Panc1 (cell line): ENCODE results near the gene LRMDA. TPM values are rescaled to one million over a fixed set of nuclear protein-coding genes. Genes with fewer than 3 reads are reported as not detected.

Source experiments
- ATAC-seq: fragments of 200-7000 bp; cut with Tn5 transposase; 2 replicates; pipeline ENCODE4 v1.9.1; 2020; ENCODE audit warnings: mild to moderate bottlenecking, moderate library complexity
- BruUV-seq: library from RNA; stranded (reverse); fragments of 400-500 nt; replicated peaks from 2 replicates; lab custom pipeline; 2021; lab: Mats Ljungman, UMichigan
- CTCF ChIA-PET: fragments of 300-600 bp; sonication (Branson Sonifier 250); formaldehyde crosslinking; loops from one replicate; lab custom pipeline; 2022; ENCODE audit warnings: antibody characterized with exemption; lab: Charles Lee
- POLR2A ChIA-PET: fragments of 300-600 bp; sonication (Branson Sonifier 250); formaldehyde crosslinking; loops from one replicate; lab custom pipeline; 2022; ENCODE audit warnings: antibody characterized with exemption; lab: Charles Lee
- DNase-seq: peaks from one replicate; pipeline ENCODE4 v3.0.0-alpha.2; 2010; ENCODE audit warnings: low read depth, low spot score
- H3K27ac ChIP-seq: 2 replicates; pipeline ENCODE4 v1.5.1; 2011; ENCODE audit warnings: mild to moderate bottlenecking, low read length, inconsistent platforms
- H3K27me3 ChIP-seq: fragments of 200-500 bp; sonication (Bioruptor generic); 2 replicates; pipeline ENCODE4 v1.6.0; 2014; ENCODE audit warnings: low read length, inconsistent platforms; ENCODE audit not compliant: control insufficient read depth, insufficient read depth
- H3K36me3 ChIP-seq: fragments of 200-500 bp; sonication (Bioruptor generic); 2 replicates; pipeline ENCODE4 v1.5.1; 2014; ENCODE audit warnings: inconsistent platforms, mild to moderate bottlenecking, low read length, moderate library complexity; ENCODE audit not compliant: control insufficient read depth, insufficient read depth
- H3K4me1 ChIP-seq: 2 replicates; pipeline ENCODE4 v1.5.1; 2011; ENCODE audit warnings: inconsistent platforms, mild to moderate bottlenecking, low read length, moderate library complexity; ENCODE audit not compliant: control insufficient read depth, insufficient read depth
- H3K4me3 ChIP-seq, 2 experiments: 2 replicates each; pipeline ENCODE4 v1.5.1; 2011 to 2012; ENCODE audit warnings: low read depth in 2 of 2, low read length in 2 of 2, mild to moderate bottlenecking in 2 of 2, inconsistent platforms in 1 of 2, moderate library complexity in 1 of 2
- H3K9me3 ChIP-seq: fragments of 200-500 bp; sonication (Bioruptor generic); 2 replicates; pipeline ENCODE4 v1.5.1; 2014; ENCODE audit warnings: low read depth, mild to moderate bottlenecking, inconsistent platforms, low read length, moderate library complexity; ENCODE audit not compliant: control insufficient read depth, insufficient read depth
- POLR2AphosphoS5 ChIP-seq: IDR thresholded peaks from 2 replicates; pipeline ENCODE4 v1.6.1; 2012; ENCODE audit warnings: mild to moderate bottlenecking, low read depth, low read length, moderate library complexity
- REST ChIP-seq, 2 experiments: IDR thresholded peaks; 2 replicates each; pipeline ENCODE4 v1.6.1; 2011 to 2012; ENCODE audit warnings: low read depth in 2 of 2, control low read depth in 1 of 2, low read length in 1 of 2, mild to moderate bottlenecking in 1 of 2, moderate library complexity in 1 of 2; ENCODE audit not compliant: insufficient read depth in 1 of 2
- SIN3A ChIP-seq: IDR thresholded peaks from 2 replicates; pipeline ENCODE4 v1.6.1; 2012; ENCODE audit warnings: low read depth, mild to moderate bottlenecking, low read length, moderate library complexity, borderline replicate concordance; ENCODE audit not compliant: insufficient read depth
- TCF7L2 ChIP-seq: IDR thresholded peaks from 2 replicates; pipeline ENCODE4 v1.6.1; 2011; ENCODE audit warnings: mild to moderate bottlenecking, low read depth, low read length, inconsistent platforms
- in situ Hi-C: cut with HindIII; loops from 2 replicates; pipeline ENCODE4 v1.10.0; 2016; ENCODE audit warnings: low sequenced_read_pairs, low pct_unique_long_range_greater_than_20kb
- intact Hi-C: fragments of 100-400 bp; cut with micrococcal nuclease; formaldehyde crosslinking; loops from one replicate; pipeline ENCODE4 v1.10.0; 2022; ENCODE audit not compliant: unreplicated experiment
- total RNA-seq: library from RNA; stranded (reverse); gene quantifications from one replicate; pipeline ENCODE4 v1.2.1, GENCODE V29; 2021; ENCODE audit not compliant: unreplicated experiment
- TF ChIP-seq, protein P1 (sequence below): fragments of 450-650 bp; IDR thresholded peaks from 2 replicates; pipeline ENCODE4 v1.5.1; 2017; ENCODE audit warnings: mild to moderate bottlenecking

The LRMDA gene
- total RNA-seq, 1 experiment from 2014 or later, result 1.2 TPM

DNA sequence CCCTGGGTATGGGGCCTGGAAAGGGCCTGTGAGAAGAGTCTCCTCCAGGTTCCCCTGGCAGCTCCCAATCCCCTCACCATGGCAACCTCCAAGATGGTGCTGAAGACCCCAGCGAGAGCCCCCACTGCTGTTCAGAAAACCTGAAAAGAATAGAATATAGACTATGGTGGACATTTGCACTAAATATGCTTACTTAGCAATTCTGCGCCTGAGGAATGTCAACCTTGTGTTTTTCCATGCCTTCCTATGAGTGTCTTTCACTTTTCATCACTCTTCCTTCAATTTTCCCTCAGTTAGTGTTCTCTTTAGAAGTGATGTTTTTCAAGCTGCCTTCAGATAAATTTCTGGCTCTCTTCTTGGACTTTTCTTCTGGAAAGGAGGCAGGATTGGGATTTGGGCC is 589.2 kb downstream of the LRMDA start:
- H3K4me3 ChIP-seq, result no peak overlapping the region
- H3K4me1 ChIP-seq, result no peaks in the 10 kb centered on the region
- ChIA-PET POLR2A (no interaction called here), CTCF (no interaction called here)
- BruUV-seq, result no TSS peak
- no peak overlapping the region for H3K27ac ChIP-seq
- TF ChIP-seq REST (IDR thresholded peaks at IDR 0.05; ENCODE audit: insufficient read depth in 1 of 2, low read depth in 2 of 2, low read length in 1 of 2) (no peak), TCF7L2 (no peak), SIN3A (no peak), POLR2AphosphoS5 (no peak)
- TF ChIP-seq, protein P1, sequence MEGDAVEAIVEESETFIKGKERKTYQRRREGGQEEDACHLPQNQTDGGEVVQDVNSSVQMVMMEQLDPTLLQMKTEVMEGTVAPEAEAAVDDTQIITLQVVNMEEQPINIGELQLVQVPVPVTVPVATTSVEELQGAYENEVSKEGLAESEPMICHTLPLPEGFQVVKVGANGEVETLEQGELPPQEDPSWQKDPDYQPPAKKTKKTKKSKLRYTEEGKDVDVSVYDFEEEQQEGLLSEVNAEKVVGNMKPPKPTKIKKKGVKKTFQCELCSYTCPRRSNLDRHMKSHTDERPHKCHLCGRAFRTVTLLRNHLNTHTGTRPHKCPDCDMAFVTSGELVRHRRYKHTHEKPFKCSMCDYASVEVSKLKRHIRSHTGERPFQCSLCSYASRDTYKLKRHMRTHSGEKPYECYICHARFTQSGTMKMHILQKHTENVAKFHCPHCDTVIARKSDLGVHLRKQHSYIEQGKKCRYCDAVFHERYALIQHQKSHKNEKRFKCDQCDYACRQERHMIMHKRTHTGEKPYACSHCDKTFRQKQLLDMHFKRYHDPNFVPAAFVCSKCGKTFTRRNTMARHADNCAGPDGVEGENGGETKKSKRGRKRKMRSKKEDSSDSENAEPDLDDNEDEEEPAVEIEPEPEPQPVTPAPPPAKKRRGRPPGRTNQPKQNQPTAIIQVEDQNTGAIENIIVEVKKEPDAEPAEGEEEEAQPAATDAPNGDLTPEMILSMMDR, result no peak
- H3K36me3 ChIP-seq, result no peaks in the 10 kb centered on the region
- H3K27me3 ChIP-seq, result no peaks in the 10 kb centered on the region
- in situ Hi-C loops, result no loop called here
- DNase-seq (no peak), ATAC-seq (no peak)
- intact Hi-C loops, result no loop called here
- H3K9me3 ChIP-seq, result no peaks in the 10 kb centered on the region

DNA sequence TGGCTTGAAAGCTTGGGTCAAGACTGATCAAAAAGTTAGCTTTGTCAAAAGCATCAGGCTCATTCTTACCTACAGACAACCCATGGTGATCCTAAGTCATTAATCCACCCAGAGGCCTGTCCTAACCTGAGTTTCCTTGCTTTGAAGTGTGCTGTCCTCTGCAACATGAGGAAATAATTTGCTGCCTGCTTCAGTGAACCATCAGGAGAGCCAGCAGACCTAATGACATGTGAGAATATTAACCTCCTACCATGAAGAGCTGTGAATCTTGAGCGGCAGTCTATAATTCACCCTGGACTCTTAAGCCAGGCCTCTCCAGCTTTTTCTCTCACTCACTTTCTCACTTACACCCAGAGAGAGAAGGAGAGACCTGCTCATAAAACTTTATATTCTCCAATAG is 590.0 kb downstream of the LRMDA start:
- in situ Hi-C loops, result no loop called here
- intact Hi-C loops, result no loop called here
- Histone ChIP-seq H3K4me1 (no peaks in the 10 kb centered on the region), H3K27ac (no peak overlapping the region), H3K9me3 (no peaks in the 10 kb centered on the region), H3K4me3 (no peak overlapping the region), H3K27me3 (peaks cover 2% of the 10 kb centered on the region; the same call in 1 of the 2 replicates), H3K36me3 (no peaks in the 10 kb centered on the region)
- ChIA-PET POLR2A (no interaction called here), CTCF (no interaction called here)
- ATAC-seq, result no peak
- TF ChIP-seq, protein P1, result no peak
- TF ChIP-seq REST (IDR thresholded peaks at IDR 0.05; ENCODE audit: insufficient read depth in 1 of 2, low read depth in 2 of 2, low read length in 1 of 2) (no peak), SIN3A (no peak), TCF7L2 (no peak), POLR2AphosphoS5 (no peak)
- BruUV-seq, result no TSS peak
- no peak for DNase-seq
